Natural killer cell (primary cell): ENCODE measurements around the gene SEC22C. TPM values are rescaled to one million over a fixed set of nuclear protein-coding genes. Genes with fewer than 3 reads are reported as not detected.

ENCODE experiments used
- ATAC-seq, 3 donors: fragments of 150-1000 bp in 2 of 3; fragments of 200-7000 bp in 1 of 3; cut with Tn5 transposase; 1 replicate in 1 of 3; 2 replicates in 2 of 3; pipeline ENCODE4 v1.10.0; 2021; ENCODE audit warnings: mild to moderate bottlenecking in 2 of 3, moderate library complexity in 2 of 3
- DNase-seq, 2 donors: peaks; one replicate each; pipeline versions ENCODE4 v3.0.0 to v3.0.0-alpha.2; 2013 to 2021; ENCODE audit warnings: mixed read lengths in 1 of 2
- H3K27ac ChIP-seq: one replicate; pipeline ENCODE4 v1.5.1; 2013; ENCODE audit warnings: mild to moderate bottlenecking, low read length
- H3K27me3 ChIP-seq: one replicate; pipeline ENCODE4 v1.6.1; 2013; ENCODE audit warnings: low read length; ENCODE audit not compliant: control insufficient read depth, insufficient read depth
- H3K36me3 ChIP-seq: one replicate; pipeline ENCODE4 v1.6.1; 2013; ENCODE audit warnings: low read length; ENCODE audit not compliant: control insufficient read depth, insufficient read depth
- H3K4me1 ChIP-seq: one replicate; pipeline ENCODE4 v1.6.1; 2013; ENCODE audit warnings: low read length; ENCODE audit not compliant: control insufficient read depth, insufficient read depth
- H3K4me3 ChIP-seq: one replicate; pipeline ENCODE4 v1.5.1; 2013; ENCODE audit warnings: low read length
- H3K9me3 ChIP-seq: one replicate; pipeline ENCODE4 v1.6.1; 2013; ENCODE audit warnings: low read length; ENCODE audit not compliant: control insufficient read depth, insufficient read depth
- H3K27ac Mint-ChIP-seq, 2 donors: one replicate each; pipeline ENCODE4 v1.8.0; 2022; ENCODE audit warnings: mild to moderate bottlenecking in 2 of 2, mixed read lengths in 2 of 2, moderate library complexity in 1 of 2
- H3K27me3 Mint-ChIP-seq, 2 donors: one replicate each; pipeline ENCODE4 v1.8.0; 2022; ENCODE audit warnings: low read depth in 2 of 2, mixed read lengths in 2 of 2
- H3K36me3 Mint-ChIP-seq: one replicate; pipeline ENCODE4 v1.8.0; 2022; ENCODE audit warnings: mixed read lengths
- H3K4me1 Mint-ChIP-seq, 2 donors: one replicate each; pipeline ENCODE4 v1.8.0; 2022; ENCODE audit warnings: mixed read lengths in 2 of 2
- H3K4me3 Mint-ChIP-seq: one replicate; pipeline ENCODE4 v1.8.0; 2022; ENCODE audit warnings: mild to moderate bottlenecking, moderate library complexity, mixed read lengths
- H3K9me3 Mint-ChIP-seq, 2 donors: one replicate each; pipeline ENCODE4 v1.8.0; 2022; ENCODE audit warnings: mixed read lengths in 2 of 2
- WGBS: methylation state at CpG from one replicate; pipeline ENCODE4 v1.1.7; 2013; ENCODE audit warnings: missing lambda C conversion rate; ENCODE audit not compliant: insufficient coverage; 5-methylcytosine and 5-hydroxymethylcytosine counted together
- intact Hi-C: fragments of 100-400 bp; cut with micrococcal nuclease; formaldehyde crosslinking; loops from one replicate; pipeline ENCODE4 v1.14.2; 2022
- total RNA-seq, 4 donors: library from RNA; stranded (reverse); fragments of 120-200 nt in 1 of 4; gene quantifications; one replicate each; pipeline versions ENCODE4 v1.2.3 to v1.2.4, GENCODE V29; 2013 to 2022
- TF ChIP-seq, protein P1 (sequence below): fragments of 200-600 bp; IDR thresholded peaks from one replicate; pipeline ENCODE4 v1.8.0; 2022; ENCODE audit warnings: antibody characterized with exemption

Gene SEC22C
- total RNA-seq, 3 donors from 2014 or later (not counting 1 experiment from before 2014, with no cell fraction given): 51.3 to 60.4 (median 55.9) TPM

DNA sequence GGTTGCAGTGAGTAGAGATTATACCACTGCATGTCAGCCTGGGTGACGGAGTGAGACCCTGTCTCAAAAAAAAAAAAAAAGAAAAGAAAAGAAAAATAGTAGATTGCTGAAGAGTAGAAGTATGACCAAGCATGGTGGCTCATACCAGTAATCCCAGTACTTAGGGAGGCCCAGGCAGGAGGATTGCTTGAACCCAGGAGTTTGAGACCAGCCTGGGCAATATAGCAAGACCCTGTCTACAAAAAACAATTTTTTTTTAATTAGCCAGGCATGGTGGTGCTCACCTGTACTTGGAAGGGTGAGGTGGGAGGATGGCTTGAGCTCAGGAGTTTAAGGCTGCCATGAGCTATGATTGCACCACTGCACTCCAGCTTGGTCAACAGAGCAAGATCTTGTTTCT lies 21.2 kb upstream of the SEC22C start:
- intact Hi-C loops: loop anchor here (5.0 kb wide), 1 partner anchor 34 kb away; no protein-coding TSS in a partner anchor
- WGBS: 100% methylated on average over 1 of the region's 1 CpG
- no peak for ATAC-seq
- H3K4me3 ChIP-seq: no peak overlapping the region
- H3K27me3 ChIP-seq: no peaks in the 10 kb centered on the region
- no peak overlapping the region for H3K27ac ChIP-seq
- peaks cover 12% of the 10 kb centered on the region for H3K4me1 ChIP-seq
- DNase-seq: no peak
- Mint-ChIP-seq H3K4me1 (peaks cover 49 to 53% of the 10 kb centered on the region in 2 donors), H3K4me3 (no peak overlapping the region), H3K9me3 (no peaks in the 10 kb centered on the region), H3K27ac (no peak overlapping the region), H3K27me3 (no peaks in the 10 kb centered on the region), H3K36me3 (no peaks in the 10 kb centered on the region)
- no peaks in the 10 kb centered on the region for H3K9me3 ChIP-seq
- peaks cover 2% of the 10 kb centered on the region for H3K36me3 ChIP-seq
- TF ChIP-seq, protein P1, sequence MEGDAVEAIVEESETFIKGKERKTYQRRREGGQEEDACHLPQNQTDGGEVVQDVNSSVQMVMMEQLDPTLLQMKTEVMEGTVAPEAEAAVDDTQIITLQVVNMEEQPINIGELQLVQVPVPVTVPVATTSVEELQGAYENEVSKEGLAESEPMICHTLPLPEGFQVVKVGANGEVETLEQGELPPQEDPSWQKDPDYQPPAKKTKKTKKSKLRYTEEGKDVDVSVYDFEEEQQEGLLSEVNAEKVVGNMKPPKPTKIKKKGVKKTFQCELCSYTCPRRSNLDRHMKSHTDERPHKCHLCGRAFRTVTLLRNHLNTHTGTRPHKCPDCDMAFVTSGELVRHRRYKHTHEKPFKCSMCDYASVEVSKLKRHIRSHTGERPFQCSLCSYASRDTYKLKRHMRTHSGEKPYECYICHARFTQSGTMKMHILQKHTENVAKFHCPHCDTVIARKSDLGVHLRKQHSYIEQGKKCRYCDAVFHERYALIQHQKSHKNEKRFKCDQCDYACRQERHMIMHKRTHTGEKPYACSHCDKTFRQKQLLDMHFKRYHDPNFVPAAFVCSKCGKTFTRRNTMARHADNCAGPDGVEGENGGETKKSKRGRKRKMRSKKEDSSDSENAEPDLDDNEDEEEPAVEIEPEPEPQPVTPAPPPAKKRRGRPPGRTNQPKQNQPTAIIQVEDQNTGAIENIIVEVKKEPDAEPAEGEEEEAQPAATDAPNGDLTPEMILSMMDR: no peak

GRCh38 chr3:42601896-42602581 lies 20.3 kb upstream of the SEC22C start:
- peak overlapping the region; percentile 81 for H3K4me3 ChIP-seq
- DNase-seq: peak in 1 of 2 donors; percentile 59
- Mint-ChIP-seq H3K4me1 (peaks cover 43 to 47% of the 10 kb centered on the region in 2 donors), H3K36me3 (no peaks in the 10 kb centered on the region), H3K27me3 (no peaks in the 10 kb centered on the region), H3K9me3 (no peaks in the 10 kb centered on the region), H3K27ac (peak overlapping the region; percentile 98), H3K4me3 (peak overlapping the region; percentile 94)
- intact Hi-C loops: loop anchor here (5.0 kb wide), 1 partner anchor 35 kb away; no protein-coding TSS in a partner anchor
- WGBS: 66% methylated on average over 8 of the region's 9 CpGs
- H3K27ac ChIP-seq: no peak overlapping the region
- TF ChIP-seq, protein P1: no peak
- no peaks in the 10 kb centered on the region for H3K27me3 ChIP-seq
- H3K36me3 ChIP-seq: peaks cover 2% of the 10 kb centered on the region
- no peak for ATAC-seq
- peaks cover 12% of the 10 kb centered on the region for H3K4me1 ChIP-seq
- H3K9me3 ChIP-seq: no peaks in the 10 kb centered on the region

DNA sequence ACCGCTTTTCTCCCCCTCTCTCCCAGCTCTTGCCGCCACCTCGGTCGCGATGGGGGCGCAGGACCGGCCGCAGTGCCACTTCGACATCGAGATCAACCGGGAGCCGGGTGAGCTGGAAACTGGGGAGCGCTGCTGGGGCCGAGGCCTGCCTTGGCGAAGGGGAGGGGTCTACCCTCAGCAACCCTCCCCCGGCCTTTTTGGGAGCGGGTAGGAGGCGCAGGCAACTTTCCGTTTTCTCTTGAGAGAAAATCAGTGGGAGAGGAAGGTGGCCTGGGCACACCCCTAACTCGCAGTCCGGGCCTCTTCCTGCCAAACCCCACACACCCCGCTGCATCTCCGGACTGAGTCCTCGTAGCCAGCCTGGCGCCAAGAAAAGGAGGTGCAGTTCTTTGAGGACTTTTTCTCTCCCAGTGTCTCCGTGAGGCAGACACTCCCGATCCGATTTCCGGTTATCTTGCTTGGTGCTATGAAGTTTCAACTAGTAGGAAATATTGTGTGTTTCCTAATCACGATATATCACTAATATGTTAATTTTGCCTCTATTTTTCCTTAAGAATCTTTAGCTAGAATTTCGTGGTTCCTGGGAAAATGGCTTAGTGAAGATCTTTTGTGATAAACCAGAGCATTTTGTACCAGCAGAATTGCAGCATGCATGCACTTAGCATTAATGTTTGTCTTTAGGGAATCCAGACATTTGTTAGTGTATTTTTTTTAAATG lies 19.4 kb upstream of the SEC22C start:
- Histone ChIP-seq H3K27ac (peak overlapping the region; percentile 92), H3K4me3 (peak overlapping the region; percentile 81), H3K4me1 (peaks cover 12% of the 10 kb centered on the region), H3K9me3 (no peaks in the 10 kb centered on the region), H3K36me3 (no peaks in the 10 kb centered on the region), H3K27me3 (no peaks in the 10 kb centered on the region)
- no peaks in the 10 kb centered on the region for H3K36me3 Mint-ChIP-seq
- DNase-seq (peak; percentile 39 to 66), ATAC-seq (peak; percentile 1 to 21 (median 8))
- peak overlapping the region; percentile 98 for H3K27ac Mint-ChIP-seq
- no peaks in the 10 kb centered on the region for H3K27me3 Mint-ChIP-seq
- H3K9me3 Mint-ChIP-seq: no peaks in the 10 kb centered on the region
- intact Hi-C loops: loop anchor here (1.0 to 5.0 kb wide), 3 partner anchors 11 to 36 kb away; partner anchors contain the start of gene SS18L2
- peaks cover 39 to 42% of the 10 kb centered on the region in 2 donors for H3K4me1 Mint-ChIP-seq
- TF ChIP-seq, protein P1: no peak
- peak overlapping the region; percentile 94 for H3K4me3 Mint-ChIP-seq
- WGBS: under 1% methylated on average over 26 of the region's 31 CpGs
